Heart right ventricle (tissue), 16 donors: Measurements from ENCODE around the gene KLHL29. TPM values are rescaled to one million over a fixed set of nuclear protein-coding genes. Genes with fewer than 3 reads are reported as not detected.

ENCODE experiments used
- ATAC-seq, 8 donors: fragments of 200-7000 bp; cut with Tn5 transposase; one replicate each; pipeline ENCODE4 v1.9.1; 2020; ENCODE audit warnings: mild to moderate bottlenecking in 8 of 8, moderate library complexity in 8 of 8, moderate number of reproducible peaks in 1 of 8
- DNase-seq, 2 donors: peaks; one replicate each; pipeline ENCODE4 v3.0.0-alpha.2; 2020
- H3K27ac ChIP-seq, 10 donors: fragments of 200-600 bp; sonication (generic) in 2 of 10; one replicate each; pipeline versions ENCODE4 v1.5.0 to v1.8.0; 2020 to 2022; ENCODE audit warnings: mild to moderate bottlenecking in 3 of 10
- H3K27me3 ChIP-seq, 7 donors: fragments of 200-600 bp; one replicate each; pipeline ENCODE4 v1.8.0; 2021 to 2022; ENCODE audit warnings: mild to moderate bottlenecking in 2 of 7
- H3K36me3 ChIP-seq, 9 donors: fragments of 200-600 bp; sonication (generic) in 1 of 9; one replicate each; pipeline versions ENCODE4 v1.5.0 to v1.8.0; 2020 to 2022; ENCODE audit warnings: mild to moderate bottlenecking in 2 of 9
- H3K4me1 ChIP-seq, 9 donors: fragments of 200-600 bp; sonication (generic) in 1 of 9; one replicate each; pipeline versions ENCODE4 v1.5.0 to v1.8.0; 2020 to 2022; ENCODE audit warnings: mild to moderate bottlenecking in 4 of 9
- H3K4me3 ChIP-seq, 10 donors: fragments of 200-600 bp; sonication (generic) in 2 of 10; one replicate each; pipeline versions ENCODE4 v1.5.0 to v1.8.0; 2020 to 2022; ENCODE audit warnings: mild to moderate bottlenecking in 7 of 10, moderate library complexity in 2 of 10
- H3K9me3 ChIP-seq, 11 donors: fragments of 200-600 bp in 10 of 11; sonication (generic) in 2 of 11; one replicate each; pipeline versions ENCODE4 v1.5.0 to v1.8.0; 2013 to 2022; ENCODE audit warnings: mild to moderate bottlenecking in 2 of 11, control low read depth in 1 of 11, moderate library complexity in 1 of 11
- WGBS, 2 donors: extraction: QIAGEN DNeasy Blood & Tissue Kit; methylation state at CpG; one replicate each; pipeline ENCODE4 v1.1.7; 2013; ENCODE audit warnings: inconsistent platforms in 1 of 2; 5-methylcytosine and 5-hydroxymethylcytosine counted together
- intact Hi-C, 10 donors: fragments of 100-400 bp; cut with DNase I; formaldehyde crosslinking; loops; one replicate each; pipeline versions ENCODE4 v1.11.1 to v1.14.2; 2022
- polyA plus RNA-seq, 2 donors: library from polyadenylated mRNA; stranded (reverse); fragments of 200-250 nt; gene quantifications; one replicate each; pipeline ENCODE4 v1.2.3, GENCODE V29; 2013
- total RNA-seq, 10 donors: library from RNA; stranded (reverse); fragmentation: NEBNext Ultra II Directional in 3 of 10; extraction: Animal tissue kit (Norgen Biotek cat#: 25700) in 3 of 10; gene quantifications; one replicate each; pipeline versions ENCODE4 v1.2.1 to v1.2.4, GENCODE V29; 2021 to 2023
- TF ChIP-seq, protein P1 (sequence below), 9 donors: fragments of 200-600 bp; sonication (generic) in 2 of 9; IDR thresholded peaks; one replicate each; pipeline versions ENCODE4 v1.5.0 to v1.8.0; 2021 to 2022; ENCODE audit warnings: antibody characterized with exemption in 9 of 9, mild to moderate bottlenecking in 5 of 9, moderate library complexity in 1 of 9
- donor health status: Arrhythmogenic right ventricular cardiomyopathy.
- donor health status: ischemic (EF 13 %, LVEDD 7.1; RV severe dilation, severe dysfunction).
- donor health status: healthy with polysubstance abuse.
- donor health status: DM: no; HTN: yes; CAD: no.
- donor health status: DM: no; HTN: no; CAD: no.
- donor health status: ischemic (EF 25% LVEDD 6.9; RV normal size, moderate dysfunction).
- donor health status: ischemic (EF 25% LVEDD 5.7; RV mildly dilated, moderate dysfunction).
- donor health status: healthy.
- donor health status: DM: yes; HTN: yes; CAD: no.
- donor health status: Ischemic cardiomyopathy.
- donor health status: ischemic (EF 35%, LVEDD 5.7; RV mildly dilated, moderate dysfunction).
- donor health status: nonischemic (EF 11% LVEDD 7.7; RV severe dilation, severe dysfunction).
- donor health status: DM: yes; HTN: yes; CAD: no.
- donor health status: PGD.
- donor health status: ischemic (EF 29% LVEDD 5.4; RV normal size, mild dysfunction).
- donor health status: nonischemic (EF 23%, LVEDD 6.1; RV moderate dilation, normal function).

KLHL29 gene
- total and polyA plus RNA-seq, 12 donors: 0.71 to 1.5 (median 1.0) TPM

- WGBS, 2 donors: 89 to 92% methylated on average over 5 of the region's 5 CpGs
- no peak for DNase-seq
- no peak for ATAC-seq
- H3K4me3 ChIP-seq: no peak overlapping the region
- intact Hi-C loops: no loop called here
- TF ChIP-seq, protein P1, sequence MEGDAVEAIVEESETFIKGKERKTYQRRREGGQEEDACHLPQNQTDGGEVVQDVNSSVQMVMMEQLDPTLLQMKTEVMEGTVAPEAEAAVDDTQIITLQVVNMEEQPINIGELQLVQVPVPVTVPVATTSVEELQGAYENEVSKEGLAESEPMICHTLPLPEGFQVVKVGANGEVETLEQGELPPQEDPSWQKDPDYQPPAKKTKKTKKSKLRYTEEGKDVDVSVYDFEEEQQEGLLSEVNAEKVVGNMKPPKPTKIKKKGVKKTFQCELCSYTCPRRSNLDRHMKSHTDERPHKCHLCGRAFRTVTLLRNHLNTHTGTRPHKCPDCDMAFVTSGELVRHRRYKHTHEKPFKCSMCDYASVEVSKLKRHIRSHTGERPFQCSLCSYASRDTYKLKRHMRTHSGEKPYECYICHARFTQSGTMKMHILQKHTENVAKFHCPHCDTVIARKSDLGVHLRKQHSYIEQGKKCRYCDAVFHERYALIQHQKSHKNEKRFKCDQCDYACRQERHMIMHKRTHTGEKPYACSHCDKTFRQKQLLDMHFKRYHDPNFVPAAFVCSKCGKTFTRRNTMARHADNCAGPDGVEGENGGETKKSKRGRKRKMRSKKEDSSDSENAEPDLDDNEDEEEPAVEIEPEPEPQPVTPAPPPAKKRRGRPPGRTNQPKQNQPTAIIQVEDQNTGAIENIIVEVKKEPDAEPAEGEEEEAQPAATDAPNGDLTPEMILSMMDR (IDR thresholded peaks at IDR 0.05): no peak
- H3K9me3 ChIP-seq: no peaks in the 10 kb centered on the region
- H3K27ac ChIP-seq: no peak overlapping the region
- peaks cover 0 to 26% (median 9%) of the 10 kb centered on the region in 9 donors for H3K4me1 ChIP-seq
- H3K27me3 ChIP-seq: no peaks in the 10 kb centered on the region
- H3K36me3 ChIP-seq: no peaks in the 10 kb centered on the region
Observed at GRCh38 chr2:23537991-23538390, 153.0 kb downstream of the KLHL29 start.

DNA sequence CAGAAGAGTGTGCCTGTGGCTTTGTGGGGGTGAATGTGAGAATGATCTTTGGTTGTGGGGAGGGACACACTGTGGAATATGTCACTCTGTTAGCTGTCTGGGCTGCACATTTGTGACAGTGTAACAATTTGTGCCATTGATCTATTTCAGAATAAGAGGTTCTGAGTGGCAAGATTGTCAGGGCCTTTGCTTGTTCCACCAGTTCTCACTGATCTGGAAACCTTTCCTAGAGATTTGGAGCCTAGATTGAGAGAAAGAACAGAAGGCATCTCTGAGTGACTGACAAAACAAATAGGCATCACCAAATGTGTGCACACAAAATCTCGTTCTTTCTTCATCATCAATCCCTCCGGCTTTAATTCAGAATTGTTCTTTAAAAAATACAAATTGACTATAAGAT is 153.6 kb downstream of the KLHL29 start:
- peaks cover 0 to 27% (median 9%) of the 10 kb centered on the region in 9 donors for H3K4me1 ChIP-seq
- no peaks in the 10 kb centered on the region for H3K36me3 ChIP-seq
- H3K27ac ChIP-seq: no peak overlapping the region
- DNase-seq: no peak
- H3K27me3 ChIP-seq: peaks cover 0 to under 1% (median 0%) of the 10 kb centered on the region in 7 donors
- 92 to 95% methylated on average over 2 of the region's 2 CpGs for WGBS, 2 donors
- no peaks in the 10 kb centered on the region for H3K9me3 ChIP-seq
- TF ChIP-seq, protein P1 (IDR thresholded peaks at IDR 0.05): no peak
- intact Hi-C loops: no loop called here
- H3K4me3 ChIP-seq: no peak overlapping the region
- ATAC-seq: no peak

DNA sequence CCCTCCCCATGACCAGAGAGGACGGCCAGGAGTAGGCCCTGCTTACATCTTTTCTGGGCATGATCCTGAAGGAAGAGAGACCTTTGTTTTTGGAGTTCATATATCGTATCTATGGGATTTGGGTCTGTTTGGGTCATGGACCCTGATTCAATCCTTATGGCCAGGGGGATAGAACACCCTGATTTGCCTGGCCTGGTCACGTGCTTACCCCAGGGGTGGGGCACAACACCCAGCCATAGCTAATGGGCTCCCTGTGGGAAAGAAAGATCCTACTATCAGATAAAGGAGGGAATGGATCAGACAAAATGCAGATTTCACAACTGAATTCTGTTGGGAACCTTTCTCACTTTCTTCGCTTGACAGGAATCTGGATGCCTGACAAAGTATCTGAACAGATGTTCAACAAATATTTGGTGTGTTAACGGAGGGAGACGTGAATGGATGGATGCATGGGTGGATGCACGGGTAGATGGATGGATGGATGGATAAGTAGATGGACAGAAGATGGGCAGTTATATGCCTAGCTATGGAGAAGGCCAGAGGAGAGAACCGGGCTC is 155.9 kb downstream of the KLHL29 start:
- ATAC-seq: no peak
- Histone ChIP-seq H3K36me3 (no peaks in the 10 kb centered on the region), H3K27me3 (peaks cover 0 to 8% (median 0%) of the 10 kb centered on the region in 7 donors), H3K4me1 (peaks cover 0 to 37% (median 9%) of the 10 kb centered on the region in 9 donors), H3K9me3 (no peaks in the 10 kb centered on the region), H3K27ac (peak overlapping the region in 3 of 10 donors; percentile 7 to 42 (median 40)), H3K4me3 (no peak overlapping the region)
- 69 to 78% methylated on average over 8 of the region's 8 CpGs for WGBS, 2 donors
- no peak for DNase-seq
- TF ChIP-seq, protein P1 (IDR thresholded peaks at IDR 0.05): peak in 1 of 9 donors; percentile 3
- intact Hi-C loops: no loop called here

GRCh38 chr2:23541503-23542229 is 156.7 kb downstream of the KLHL29 start:
- WGBS, 2 donors: 61 to 63% methylated on average over 7 of the region's 7 CpGs
- H3K27me3 ChIP-seq: peaks cover 0 to 8% (median 0%) of the 10 kb centered on the region in 7 donors
- TF ChIP-seq, protein P1 (IDR thresholded peaks at IDR 0.05): no peak
- H3K27ac ChIP-seq: peak overlapping the region in 4 of 10 donors; percentile 7 to 42 (median 24)
- intact Hi-C loops: no loop called here
- no peaks in the 10 kb centered on the region for H3K36me3 ChIP-seq
- no peak overlapping the region for H3K4me3 ChIP-seq
- ATAC-seq (peak in 7 of 8 donors; percentile 61 to 74 (median 67)), DNase-seq (no peak)
- peaks cover 0 to 37% (median 9%) of the 10 kb centered on the region in 9 donors for H3K4me1 ChIP-seq
- no peaks in the 10 kb centered on the region for H3K9me3 ChIP-seq
